HG02938 (cell line): ENCODE data around the gene KRT16.
"Not testable (repeated sequence)": the region's sequence is repeated elsewhere in the genome, so short reads cannot be mapped to it uniquely, and the experiment has no call there.

ENCODE experiments used
- ATAC-seq: cut with Tn5 transposase; IDR thresholded peaks from one replicate; pipeline ENCODE4 v1.9.1; 2021; ENCODE audit warnings: mild to moderate bottlenecking, moderate library complexity; ENCODE audit not compliant: unreplicated experiment

The KRT16 gene

GRCh38 chr17:41617136-41617535 lies 4.6 kb upstream of the KRT16 start:
- no peak for ATAC-seq

GRCh38 chr17:41616486-41616885 lies 3.9 kb upstream of the KRT16 start:
- ATAC-seq, result not testable (repeated sequence)

DNA sequence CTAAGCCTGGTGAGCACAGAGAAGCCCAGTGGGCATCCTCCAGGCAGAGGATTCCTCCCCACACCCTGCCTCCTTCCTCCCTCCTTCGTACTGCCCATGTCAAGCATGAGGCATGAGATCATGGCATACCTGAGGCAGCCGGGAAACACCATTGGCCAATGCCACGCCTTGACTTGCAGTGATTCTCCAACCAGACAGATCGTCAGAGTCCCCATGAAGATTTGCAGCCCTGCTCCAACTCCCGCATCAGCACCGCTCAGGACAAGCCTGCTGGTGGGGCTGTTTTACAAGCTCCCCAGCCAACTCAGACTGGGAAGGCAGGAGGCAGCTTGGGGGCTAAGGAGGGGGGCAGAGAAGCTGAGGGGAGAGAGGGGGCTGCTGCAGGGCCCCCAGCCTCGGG lies 2.9 kb upstream of the KRT16 start:
- no peak for ATAC-seq

DNA sequence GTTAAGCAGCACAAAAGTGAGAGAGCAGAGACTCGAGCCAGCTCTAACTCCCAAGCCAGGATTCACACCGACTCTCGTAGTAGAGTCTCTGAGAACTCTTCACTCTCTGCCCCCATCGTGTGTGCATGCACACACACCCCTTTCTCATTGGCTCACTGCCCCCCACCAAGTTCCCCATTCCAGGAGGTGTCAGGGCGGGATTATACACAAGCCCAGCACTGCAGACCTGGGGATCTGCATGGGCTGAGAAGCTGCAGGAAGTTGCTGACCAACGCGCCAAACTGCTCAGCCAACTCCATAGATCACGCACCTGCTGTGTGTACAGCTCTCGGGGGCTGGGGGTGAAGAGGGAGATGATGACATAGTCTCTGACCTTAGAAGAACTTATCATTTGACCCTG lies 2.2 kb upstream of the KRT16 start:
- ATAC-seq, result not testable (repeated sequence)

DNA sequence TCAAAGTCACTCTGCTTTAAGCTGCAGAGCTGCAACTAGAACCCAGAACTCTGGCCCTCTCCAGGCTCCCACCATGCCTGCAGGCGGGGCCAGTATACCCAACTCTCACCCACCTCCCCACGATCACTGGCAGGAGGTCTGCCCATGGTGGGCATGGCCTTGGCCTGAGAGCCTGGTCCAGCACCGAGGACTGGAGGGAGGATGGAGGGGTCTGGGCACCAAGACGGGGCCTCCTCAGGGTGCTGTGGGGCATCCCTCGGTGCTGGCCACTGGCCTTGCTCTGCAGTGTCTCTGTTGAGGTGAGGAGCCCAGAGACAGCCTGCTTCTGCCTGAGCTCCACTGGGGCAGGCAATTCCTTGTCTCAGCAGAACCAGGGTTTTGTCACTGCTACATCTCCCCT lies 1.5 kb upstream of the KRT16 start:
- no peak for ATAC-seq

GRCh38 chr17:41613277-41614082 lies 913 bp upstream of the KRT16 start:
- ATAC-seq, result no peak

GRCh38 chr17:41610965-41611640 lies 1.5 kb downstream of the KRT16 start:
- ATAC-seq, result no peak

DNA sequence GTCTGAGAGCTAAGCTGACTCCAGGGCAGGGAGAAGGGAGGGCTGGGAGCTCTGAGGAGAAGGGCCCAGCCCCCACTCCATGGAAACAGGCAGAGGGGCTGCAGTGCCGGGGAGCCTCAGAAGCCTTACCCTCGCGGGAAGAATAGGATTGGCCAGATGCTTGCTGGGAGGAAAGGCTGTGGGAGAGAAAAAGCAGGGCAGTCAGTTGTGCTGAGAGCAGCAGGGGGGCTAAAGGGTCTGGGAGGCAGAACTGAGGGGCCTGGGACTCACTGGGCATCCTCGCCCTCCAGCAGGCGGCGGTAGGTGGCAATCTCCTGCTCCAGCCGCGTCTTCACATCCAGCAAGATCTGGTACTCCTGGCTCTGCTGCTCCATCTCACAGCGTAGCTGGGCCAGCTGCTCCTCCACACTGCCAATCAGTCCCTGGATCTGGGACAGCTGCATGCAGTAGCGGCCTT lies 2.5 kb downstream of the KRT16 start:
- not testable (repeated sequence) for ATAC-seq

GRCh38 chr17:41606930-41607329 lies 5.6 kb downstream of the KRT16 start:
- not testable (repeated sequence) for ATAC-seq

DNA sequence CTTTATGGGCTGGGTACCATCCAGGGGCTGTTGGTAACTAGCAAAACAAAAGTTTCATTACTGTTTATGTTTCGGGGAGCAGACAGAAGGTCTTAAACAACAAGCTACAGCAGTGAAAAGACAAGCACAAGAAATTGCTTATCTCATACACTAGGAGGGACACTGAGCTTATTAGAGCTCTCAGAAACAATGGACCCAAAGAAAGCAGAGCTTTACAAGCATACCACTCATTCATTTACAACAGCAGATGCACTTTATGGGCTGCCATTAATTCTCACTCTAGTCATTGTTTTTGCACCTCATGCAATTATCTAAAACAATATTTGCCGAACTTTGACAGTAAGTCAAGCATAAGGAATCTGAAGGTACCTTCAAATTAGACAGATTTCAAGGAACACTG lies 10.0 kb downstream of the KRT16 start:
- no peak for ATAC-seq

DNA sequence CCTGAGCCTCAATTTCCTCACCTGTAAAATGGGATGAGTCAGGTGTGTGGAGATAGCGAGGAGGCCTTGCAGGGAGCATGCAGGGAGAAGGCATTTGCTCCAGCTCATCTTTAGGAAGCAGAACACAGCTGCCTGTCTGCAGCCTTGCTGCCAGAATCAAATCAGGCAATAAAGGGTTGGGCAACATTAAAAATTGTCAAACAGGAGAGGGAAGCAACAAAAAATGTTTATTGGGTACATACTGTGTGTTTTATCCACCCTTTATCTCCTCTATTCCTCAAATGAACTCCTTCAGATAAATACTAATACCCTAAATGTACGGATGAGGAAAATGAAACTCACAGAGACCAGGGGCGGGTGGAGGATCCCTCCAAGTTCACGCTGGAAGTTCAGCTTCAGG lies 12.2 kb downstream of the KRT16 start:
- ATAC-seq, result no peak

GRCh38 chr17:41599680-41600079 lies 12.9 kb downstream of the KRT16 start:
- ATAC-seq, result no peak

DNA sequence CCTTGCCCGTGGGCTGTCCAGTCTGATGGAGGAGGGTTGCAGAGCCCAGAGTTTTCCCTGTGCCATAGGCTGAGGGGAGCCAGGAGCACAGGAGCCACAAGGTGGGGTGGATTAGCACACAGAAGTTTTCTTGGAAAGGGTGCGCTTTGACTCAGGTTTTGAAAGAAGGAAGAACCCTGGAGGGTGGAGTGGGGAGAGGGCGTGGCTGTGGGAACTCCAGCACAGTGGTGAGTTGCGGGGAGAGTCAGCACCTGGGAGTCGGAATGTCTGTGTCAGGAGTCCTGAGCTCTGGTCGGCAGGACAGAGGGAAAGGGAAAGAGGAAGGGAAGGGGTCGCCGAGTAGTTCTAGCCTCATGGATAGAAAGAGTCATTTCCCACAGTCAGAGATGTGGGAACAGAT lies 17.0 kb downstream of the KRT16 start:
- no peak for ATAC-seq

DNA sequence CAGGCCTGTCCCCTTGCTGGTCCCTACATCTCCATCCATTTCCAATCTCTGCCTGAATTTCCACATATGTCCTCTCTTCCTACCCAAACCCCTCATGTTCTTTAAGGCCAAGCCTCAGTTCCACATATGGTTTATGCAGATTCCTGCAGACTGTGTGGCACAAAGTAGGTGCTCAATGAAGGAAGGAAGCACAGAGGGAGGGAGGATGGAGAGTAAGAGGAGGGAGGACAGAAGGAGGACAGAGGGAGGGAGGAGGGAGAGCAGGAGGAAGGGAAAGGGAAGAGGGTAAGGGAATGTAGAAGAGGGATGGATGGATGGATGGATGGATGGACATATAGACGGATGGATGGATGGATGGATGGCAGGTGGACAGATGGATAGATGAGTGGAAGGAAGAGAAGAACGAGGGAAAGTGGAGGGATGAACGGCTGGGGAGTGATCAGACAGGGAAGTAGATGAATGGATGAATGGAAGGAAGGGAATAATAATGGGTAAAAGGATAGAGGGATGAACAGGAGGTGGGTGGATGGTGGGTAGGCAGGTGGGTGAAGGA lies 18.1 kb downstream of the KRT16 start:
- no peak for ATAC-seq

DNA sequence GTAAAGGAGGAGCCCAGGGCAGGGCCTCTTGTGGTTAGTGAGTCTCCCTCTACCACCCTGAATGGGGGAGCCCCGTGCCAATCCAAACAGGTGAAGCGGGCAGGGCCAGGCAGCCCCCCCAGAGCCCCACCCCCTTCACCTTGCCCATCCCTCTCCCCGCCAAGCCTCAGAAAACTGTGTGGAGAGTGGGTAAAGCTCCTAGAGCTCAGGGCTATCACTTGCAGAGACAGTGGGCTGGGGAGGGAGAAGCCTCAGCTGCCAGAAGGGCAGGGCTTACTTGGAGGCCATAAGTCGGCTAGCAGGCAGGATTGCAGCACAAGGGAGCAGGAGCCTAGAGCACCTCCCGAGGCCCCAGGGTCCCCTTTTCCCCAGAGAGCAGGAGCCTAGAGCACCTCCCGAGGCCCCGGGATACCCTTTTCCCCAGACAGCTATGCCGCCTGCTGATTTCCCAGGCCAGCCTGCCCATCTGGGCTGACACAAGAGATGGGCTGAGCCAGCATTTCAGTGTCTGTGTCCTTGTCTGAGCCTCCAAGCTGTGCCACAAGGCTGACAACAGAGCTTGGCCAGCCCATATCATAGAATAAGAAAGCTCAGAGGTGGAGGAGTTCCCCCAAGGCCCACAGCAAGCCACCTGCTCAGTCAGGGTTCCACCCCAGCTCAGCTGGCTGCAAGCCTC lies 19.1 kb downstream of the KRT16 start:
- ATAC-seq, result no peak

DNA sequence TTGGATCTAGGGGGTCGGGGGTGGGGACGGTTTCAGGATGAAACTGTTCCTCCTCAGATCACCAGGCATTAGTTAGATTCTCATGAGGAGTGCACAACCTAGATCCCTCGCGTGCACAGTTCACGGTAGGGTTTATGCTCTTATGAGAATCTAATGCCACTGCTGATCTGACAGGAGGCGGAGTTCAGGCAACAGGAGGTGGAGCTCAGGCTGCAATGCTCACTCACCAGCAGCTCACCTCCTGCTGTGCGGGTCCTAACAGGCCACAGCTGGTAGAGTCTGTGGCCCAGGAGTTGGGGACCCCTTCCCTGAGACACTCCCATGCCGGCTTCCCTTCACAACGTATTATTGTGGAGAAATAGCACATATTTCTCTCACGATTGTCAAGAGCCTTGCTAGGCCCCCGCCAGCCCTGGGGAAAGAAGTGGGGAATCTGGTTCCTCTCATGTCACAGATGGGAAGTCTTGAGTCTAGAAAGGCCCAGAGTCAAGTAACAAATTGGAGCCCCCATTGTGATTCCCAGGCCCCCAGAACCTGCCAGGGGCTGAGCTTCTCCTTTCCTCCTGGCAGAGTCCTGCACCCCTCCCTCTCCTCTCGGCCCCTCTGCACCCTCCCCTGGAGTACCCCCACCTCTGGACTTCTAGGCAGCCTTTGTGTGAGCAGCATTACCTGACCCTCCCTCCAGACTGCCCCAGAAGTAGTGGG lies 19.8 kb downstream of the KRT16 start:
- no peak for ATAC-seq

GRCh38 chr17:41589301-41589700 lies 23.3 kb downstream of the KRT16 start:
- ATAC-seq, result no peak

GRCh38 chr17:41588126-41588810 lies 24.3 kb downstream of the KRT16 start:
- no peak for ATAC-seq

DNA sequence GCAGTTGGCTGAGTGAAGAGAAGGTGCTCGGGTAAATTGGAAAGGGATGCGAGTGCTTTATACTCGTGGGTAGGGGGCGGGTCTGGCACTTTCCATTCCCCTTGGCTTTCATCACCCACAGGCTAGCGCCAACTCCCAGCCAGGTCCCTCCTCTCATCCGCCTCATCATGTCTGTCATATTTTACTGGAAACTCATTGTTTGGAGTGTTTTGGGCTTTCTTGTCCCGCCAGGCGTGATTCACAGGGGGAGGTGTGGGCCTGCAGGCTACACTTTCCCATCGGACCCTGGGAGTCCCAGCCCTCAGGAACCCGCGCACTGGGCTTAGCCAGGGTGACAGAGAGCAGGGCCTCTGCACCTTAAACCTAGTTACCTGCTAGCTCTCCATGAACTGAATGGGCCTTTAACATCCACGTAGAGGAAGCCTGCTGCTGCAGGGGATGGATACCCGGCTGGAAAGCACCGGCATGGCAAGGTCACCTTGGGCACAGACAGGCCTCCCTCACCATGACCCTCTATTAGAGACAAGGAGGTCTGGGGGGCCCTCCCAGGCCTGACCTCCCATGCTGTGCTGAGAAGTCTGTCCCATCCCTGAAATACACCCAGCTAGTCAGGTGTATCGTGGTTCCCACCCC lies 25.6 kb downstream of the KRT16 start, which contains the start of gene KRT14:
Gene KRT14, minus strand, starts transcription at position 33 of the 633 bp plus-strand sequence. CDS start 61 bp downstream, outside the sequence.
- ATAC-seq, result no peak
